ENCODE data around the gene CD2. TPM values are rescaled to one million over a fixed set of nuclear protein-coding genes. Genes with fewer than 3 reads are reported as not detected.

CD2 gene
- total RNA-seq, 1 donor = not detected

GRCh38 chr1:116793357-116793935 is 39.2 kb downstream of the CD2 start:
- TF ChIP-seq CTCF (IDR thresholded peaks at IDR 0.05; ENCODE audit: insufficient read depth, low read depth, low read length) = no peak
- no peak overlapping the region for H3K4me3 ChIP-seq (ENCODE audit: low read depth, low read length)
- DNase-seq (ENCODE audit: low read depth) = no peak

- DNase-seq (ENCODE audit: low read depth) = no peak
- no peak for TF ChIP-seq CTCF (IDR thresholded peaks at IDR 0.05; ENCODE audit: insufficient read depth, low read depth, low read length)
- H3K4me3 ChIP-seq (ENCODE audit: low read depth, low read length) = no peak overlapping the region
These were observed 40.1 kb downstream of the CD2 start for GRCh38 chr1:116794371-116794770.

- TF ChIP-seq CTCF (IDR thresholded peaks at IDR 0.05; ENCODE audit: insufficient read depth, low read depth, low read length) = no peak
- no peak for DNase-seq (ENCODE audit: low read depth)
- H3K4me3 ChIP-seq (ENCODE audit: low read depth, low read length) = no peak overlapping the region
These were observed 40.7 kb downstream of the CD2 start for GRCh38 chr1:116794804-116795481.

- no peak for TF ChIP-seq CTCF (IDR thresholded peaks at IDR 0.05; ENCODE audit: insufficient read depth, low read depth, low read length)
- H3K4me3 ChIP-seq (ENCODE audit: low read depth, low read length) = no peak overlapping the region
- no peak for DNase-seq (ENCODE audit: low read depth)
These were observed 41.2 kb downstream of the CD2 start for GRCh38 chr1:116795482-116795829.

GRCh38 chr1:116804736-116805135 is 50.5 kb downstream of the CD2 start:
- no peak for DNase-seq (ENCODE audit: low read depth)
- no peak for TF ChIP-seq CTCF (IDR thresholded peaks at IDR 0.05; ENCODE audit: insufficient read depth, low read depth, low read length)
- no peak overlapping the region for H3K4me3 ChIP-seq (ENCODE audit: low read depth, low read length)

- DNase-seq (ENCODE audit: low read depth) = no peak
- H3K4me3 ChIP-seq (ENCODE audit: low read depth, low read length) = no peak overlapping the region
- TF ChIP-seq CTCF (IDR thresholded peaks at IDR 0.05; ENCODE audit: insufficient read depth, low read depth, low read length) = no peak
These were observed 51.2 kb downstream of the CD2 start for GRCh38 chr1:116805398-116805797.

GRCh38 chr1:116806245-116806644 is 52.0 kb downstream of the CD2 start:
- DNase-seq (ENCODE audit: low read depth) = no peak
- no peak overlapping the region for H3K4me3 ChIP-seq (ENCODE audit: low read depth, low read length)
- TF ChIP-seq CTCF (IDR thresholded peaks at IDR 0.05; ENCODE audit: insufficient read depth, low read depth, low read length) = no peak
